Measurements from ENCODE around the gene AP2A2.

The AP2A2 gene

GRCh38 chr11:898540-899190 is 27.0 kb upstream of the AP2A2 start:
- no peaks in the 10 kb centered on the region for H3F3A ChIP-seq (ENCODE audit: control insufficient read depth, insufficient read depth)
- no peak overlapping the region for H3K27ac ChIP-seq (ENCODE audit: low read depth, low read length)
- no peak overlapping the region for H3K4me3 ChIP-seq (ENCODE audit: low read length)
- TF ChIP-seq EZH2phosphoT487 (IDR thresholded peaks at IDR 0.05; ENCODE audit: borderline replicate concordance, low read length): no peak
- TF ChIP-seq CTCF (IDR thresholded peaks at IDR 0.05; ENCODE audit: low read depth, low read length, poor library complexity, severe bottlenecking): no peak
- no peaks in the 10 kb centered on the region for H4K20me1 ChIP-seq (ENCODE audit: control insufficient read depth, insufficient read depth, low read depth, low read length)
- H3K79me2 ChIP-seq (ENCODE audit: control insufficient read depth, low read length): no peaks in the 10 kb centered on the region
- peaks cover 52% of the 10 kb centered on the region for H3K36me3 ChIP-seq (ENCODE audit: control insufficient read depth, low read length)
- no peaks in the 10 kb centered on the region for H3K4me1 ChIP-seq (ENCODE audit: control insufficient read depth, low read length)
- H3K4me2 ChIP-seq (ENCODE audit: low read length): no peak overlapping the region
- no peaks in the 10 kb centered on the region for H3K9me3 ChIP-seq (ENCODE audit: control insufficient read depth, insufficient read depth, low read length)
- H3K9me2 ChIP-seq (replicated peaks; ENCODE audit: control insufficient read depth, low read length): no peaks in the 10 kb centered on the region
- H3K27me3 ChIP-seq (ENCODE audit: control insufficient read depth, low read length): no peaks in the 10 kb centered on the region

GRCh38 chr11:899724-900123 is 25.9 kb upstream of the AP2A2 start:
- TF ChIP-seq CTCF (IDR thresholded peaks at IDR 0.05; ENCODE audit: low read depth, low read length, poor library complexity, severe bottlenecking) (no peak), EZH2phosphoT487 (IDR thresholded peaks at IDR 0.05; ENCODE audit: borderline replicate concordance, low read length) (no peak)
- no peaks in the 10 kb centered on the region for H3K4me1 ChIP-seq (ENCODE audit: control insufficient read depth, low read length)
- H3K27ac ChIP-seq (ENCODE audit: low read depth, low read length): no peak overlapping the region
- no peaks in the 10 kb centered on the region for H3F3A ChIP-seq (ENCODE audit: control insufficient read depth, insufficient read depth)
- peaks cover 2% of the 10 kb centered on the region; the same call in 1 of the 2 replicates for H4K20me1 ChIP-seq (ENCODE audit: control insufficient read depth, insufficient read depth, low read depth, low read length)
- H3K9me2 ChIP-seq (replicated peaks; ENCODE audit: control insufficient read depth, low read length): no peaks in the 10 kb centered on the region
- no peaks in the 10 kb centered on the region for H3K27me3 ChIP-seq (ENCODE audit: control insufficient read depth, low read length)
- H3K4me3 ChIP-seq (ENCODE audit: low read length): no peak overlapping the region
- H3K79me2 ChIP-seq (ENCODE audit: control insufficient read depth, low read length): peaks cover 3% of the 10 kb centered on the region
- no peak overlapping the region for H3K4me2 ChIP-seq (ENCODE audit: low read length)
- H3K9me3 ChIP-seq (ENCODE audit: control insufficient read depth, insufficient read depth, low read length): no peaks in the 10 kb centered on the region
- H3K36me3 ChIP-seq (ENCODE audit: control insufficient read depth, low read length): peaks cover 63% of the 10 kb centered on the region

GRCh38 chr11:900545-900944 is 25.1 kb upstream of the AP2A2 start:
- no peak overlapping the region for H3K27ac ChIP-seq (ENCODE audit: low read depth, low read length)
- peaks cover 8% of the 10 kb centered on the region for H3K79me2 ChIP-seq (ENCODE audit: control insufficient read depth, low read length)
- H4K20me1 ChIP-seq (ENCODE audit: control insufficient read depth, insufficient read depth, low read depth, low read length): peaks cover 4% of the 10 kb centered on the region; the same call in 1 of the 2 replicates
- TF ChIP-seq EZH2phosphoT487 (IDR thresholded peaks at IDR 0.05; ENCODE audit: borderline replicate concordance, low read length) (no peak), CTCF (IDR thresholded peaks at IDR 0.05; ENCODE audit: low read depth, low read length, poor library complexity, severe bottlenecking) (no peak)
- H3K27me3 ChIP-seq (ENCODE audit: control insufficient read depth, low read length): no peaks in the 10 kb centered on the region
- no peak overlapping the region for H3K4me3 ChIP-seq (ENCODE audit: low read length)
- no peaks in the 10 kb centered on the region for H3K9me3 ChIP-seq (ENCODE audit: control insufficient read depth, insufficient read depth, low read length)
- no peaks in the 10 kb centered on the region for H3K4me1 ChIP-seq (ENCODE audit: control insufficient read depth, low read length)
- H3K9me2 ChIP-seq (replicated peaks; ENCODE audit: control insufficient read depth, low read length): no peaks in the 10 kb centered on the region
- H3F3A ChIP-seq (ENCODE audit: control insufficient read depth, insufficient read depth): no peaks in the 10 kb centered on the region
- H3K36me3 ChIP-seq (ENCODE audit: control insufficient read depth, low read length): peaks cover 67% of the 10 kb centered on the region
- H3K4me2 ChIP-seq (ENCODE audit: low read length): no peak overlapping the region
